Sigmoid colon (tissue), 4 donors: Measurements from ENCODE around the gene MMP2.

Experiments used
- EP300 ChIP-seq, 4 donors: sonication (generic); formaldehyde crosslinking; IDR thresholded peaks; one replicate each; pipeline ENCODE4 v1.6.1; 2017; ENCODE audit warnings: antibody characterized with exemption in 4 of 4
- POLR2A ChIP-seq, 2 donors: fragments of 450-650 bp; IDR thresholded peaks; one replicate each; pipeline ENCODE4 v1.6.1; 2016; ENCODE audit warnings: antibody characterized with exemption in 2 of 2, mild to moderate bottlenecking in 2 of 2, moderate library complexity in 2 of 2
- POLR2AphosphoS5 ChIP-seq, 4 donors: sonication (generic); formaldehyde crosslinking; IDR thresholded peaks; one replicate each; pipeline ENCODE4 v1.6.1; 2017; ENCODE audit warnings: antibody characterized with exemption in 4 of 4
- TF ChIP-seq, protein P1 (sequence below), 4 experiments: fragments of 450-650 bp in 3 of 4; fragments of 200-600 bp in 1 of 4; IDR thresholded peaks; one replicate each; pipeline ENCODE4 v1.5.1; 2016 to 2019; ENCODE audit warnings: antibody characterized with exemption in 4 of 4, mild to moderate bottlenecking in 3 of 4, moderate library complexity in 2 of 4

DNA sequence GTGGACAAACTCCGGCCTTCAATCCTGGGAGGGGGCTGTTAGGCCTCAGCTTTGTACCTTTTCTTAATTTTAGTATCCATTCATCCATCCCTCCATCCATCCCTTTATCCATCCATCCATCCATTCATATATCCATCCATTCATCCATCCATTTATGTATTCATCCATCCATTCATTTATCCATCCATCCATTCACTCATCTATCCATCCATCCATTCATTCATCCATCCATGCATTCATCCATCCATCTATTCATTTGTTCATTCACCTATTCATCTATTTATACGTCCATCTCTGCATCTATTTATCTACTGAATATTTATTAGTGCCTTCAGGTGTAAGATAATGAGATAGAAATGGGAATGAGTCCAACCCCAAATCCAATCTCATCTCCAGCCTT is 26.0 kb upstream of the MMP2 start:
- TF ChIP-seq EP300 (IDR thresholded peaks at IDR 0.05), result no peak
- TF ChIP-seq, protein P1, sequence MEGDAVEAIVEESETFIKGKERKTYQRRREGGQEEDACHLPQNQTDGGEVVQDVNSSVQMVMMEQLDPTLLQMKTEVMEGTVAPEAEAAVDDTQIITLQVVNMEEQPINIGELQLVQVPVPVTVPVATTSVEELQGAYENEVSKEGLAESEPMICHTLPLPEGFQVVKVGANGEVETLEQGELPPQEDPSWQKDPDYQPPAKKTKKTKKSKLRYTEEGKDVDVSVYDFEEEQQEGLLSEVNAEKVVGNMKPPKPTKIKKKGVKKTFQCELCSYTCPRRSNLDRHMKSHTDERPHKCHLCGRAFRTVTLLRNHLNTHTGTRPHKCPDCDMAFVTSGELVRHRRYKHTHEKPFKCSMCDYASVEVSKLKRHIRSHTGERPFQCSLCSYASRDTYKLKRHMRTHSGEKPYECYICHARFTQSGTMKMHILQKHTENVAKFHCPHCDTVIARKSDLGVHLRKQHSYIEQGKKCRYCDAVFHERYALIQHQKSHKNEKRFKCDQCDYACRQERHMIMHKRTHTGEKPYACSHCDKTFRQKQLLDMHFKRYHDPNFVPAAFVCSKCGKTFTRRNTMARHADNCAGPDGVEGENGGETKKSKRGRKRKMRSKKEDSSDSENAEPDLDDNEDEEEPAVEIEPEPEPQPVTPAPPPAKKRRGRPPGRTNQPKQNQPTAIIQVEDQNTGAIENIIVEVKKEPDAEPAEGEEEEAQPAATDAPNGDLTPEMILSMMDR (IDR thresholded peaks at IDR 0.05), result no peak
- no peak for TF ChIP-seq POLR2AphosphoS5 (IDR thresholded peaks at IDR 0.05)
- no peak for TF ChIP-seq POLR2A (IDR thresholded peaks at IDR 0.05)
